ENCODE data around the gene MAGEB17. TPM values are rescaled to one million over a fixed set of nuclear protein-coding genes. Genes with fewer than 3 reads are reported as not detected.
"Not testable (repeated sequence)": the region's sequence is repeated elsewhere in the genome, so short reads cannot be mapped to it uniquely, and the experiment has no call there.

MAGEB17 gene
- polyA plus RNA-seq, 2 donors, result 0.08 TPM; not detected in 1

DNA sequence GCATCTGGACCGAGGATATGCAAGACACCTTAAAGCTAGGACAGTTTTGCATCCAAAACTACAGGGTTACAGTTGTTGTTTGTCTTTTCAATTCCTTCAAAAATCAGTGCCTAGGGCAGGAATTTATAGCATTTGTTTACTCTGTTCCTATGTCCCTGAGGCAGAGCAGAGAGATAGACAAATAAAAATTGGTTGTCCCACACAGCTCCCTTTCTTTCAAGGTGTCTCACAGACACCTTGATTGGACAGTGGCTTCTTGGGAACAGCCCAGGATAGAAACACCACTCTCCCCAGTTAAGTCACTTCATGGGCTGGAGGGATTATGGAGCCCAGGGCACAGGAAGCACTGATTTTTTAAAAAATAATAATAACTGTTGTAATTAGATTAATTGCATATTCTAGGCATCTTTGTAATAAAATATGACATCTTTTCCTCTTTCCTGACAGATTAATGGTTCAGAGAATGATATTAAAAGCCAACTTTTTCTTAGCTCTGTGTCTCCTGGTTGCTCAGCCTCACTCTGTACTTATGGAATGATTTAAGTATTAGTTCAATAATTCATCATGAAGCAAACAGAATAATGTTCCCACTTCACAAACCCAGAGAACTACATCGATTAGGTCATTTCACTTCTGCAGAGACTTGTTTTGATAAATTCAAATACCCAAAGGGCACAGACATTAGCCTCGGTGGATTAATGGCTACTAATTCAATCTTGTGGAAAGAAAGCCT lies 8.2 kb downstream of the MAGEB17 start:
- 36 to 46% methylated on average over 3 of the region's 3 CpGs for WGBS, 2 donors

DNA sequence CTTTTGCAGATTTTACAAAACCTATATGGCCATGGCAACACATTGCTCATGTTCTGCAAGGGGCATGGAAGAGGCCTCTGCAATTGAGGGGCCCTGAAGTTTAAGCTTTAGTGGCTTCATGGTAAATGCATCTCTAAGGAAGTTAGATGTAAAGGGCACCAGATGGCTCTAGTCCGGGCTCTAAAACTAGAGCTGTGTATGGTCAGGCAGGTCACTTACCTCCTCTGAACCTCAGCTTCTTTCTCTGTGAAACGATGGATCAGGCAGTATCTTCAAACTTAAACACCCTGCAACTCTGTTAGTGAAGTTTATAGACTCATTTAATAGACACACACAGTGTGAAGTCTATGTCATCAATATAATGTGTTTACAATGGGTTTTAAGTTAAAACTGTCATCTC lies 10.0 kb downstream of the MAGEB17 start:
- Histone ChIP-seq H3K27ac (ENCODE audit: low read depth in 2 of 2, low read length in 1 of 2) (no peak overlapping the region), H3K4me3 (ENCODE audit: low read depth in 1 of 2, low read length in 2 of 2) (no peak overlapping the region), H3K4me1 (ENCODE audit: control insufficient read depth in 2 of 2, insufficient read depth in 2 of 2, low read length in 1 of 2) (no peaks in the 10 kb centered on the region), H3K9me3 (ENCODE audit: control insufficient read depth in 2 of 2, insufficient read depth in 1 of 2, low read depth in 1 of 2, low read length in 1 of 2) (no peaks in the 10 kb centered on the region), H3K27me3 (ENCODE audit: control insufficient read depth in 1 of 2, insufficient read depth in 2 of 2, low read length in 2 of 2) (no peaks in the 10 kb centered on the region), H3K36me3 (ENCODE audit: control insufficient read depth in 2 of 2, insufficient read depth in 2 of 2, low read length in 1 of 2) (no peaks in the 10 kb centered on the region)
- WGBS, 2 donors, result 40 to 50% methylated on average over 2 of the region's 2 CpGs

More for the DNA sequence above, 8.2 kb downstream of the MAGEB17 start:
- Histone ChIP-seq H3K9me3 (ENCODE audit: control insufficient read depth in 2 of 2, insufficient read depth in 1 of 2, low read depth in 1 of 2, low read length in 1 of 2) (no peaks in the 10 kb centered on the region), H3K27me3 (ENCODE audit: control insufficient read depth in 1 of 2, insufficient read depth in 2 of 2, low read length in 2 of 2) (no peaks in the 10 kb centered on the region), H3K4me3 (ENCODE audit: low read depth in 1 of 2, low read length in 2 of 2) (no peak overlapping the region), H3K36me3 (ENCODE audit: control insufficient read depth in 2 of 2, insufficient read depth in 2 of 2, low read length in 1 of 2) (no peaks in the 10 kb centered on the region), H3K4me1 (ENCODE audit: control insufficient read depth in 2 of 2, insufficient read depth in 2 of 2, low read length in 1 of 2) (no peaks in the 10 kb centered on the region), H3K27ac (ENCODE audit: low read depth in 2 of 2, low read length in 1 of 2) (no peak overlapping the region)

DNA sequence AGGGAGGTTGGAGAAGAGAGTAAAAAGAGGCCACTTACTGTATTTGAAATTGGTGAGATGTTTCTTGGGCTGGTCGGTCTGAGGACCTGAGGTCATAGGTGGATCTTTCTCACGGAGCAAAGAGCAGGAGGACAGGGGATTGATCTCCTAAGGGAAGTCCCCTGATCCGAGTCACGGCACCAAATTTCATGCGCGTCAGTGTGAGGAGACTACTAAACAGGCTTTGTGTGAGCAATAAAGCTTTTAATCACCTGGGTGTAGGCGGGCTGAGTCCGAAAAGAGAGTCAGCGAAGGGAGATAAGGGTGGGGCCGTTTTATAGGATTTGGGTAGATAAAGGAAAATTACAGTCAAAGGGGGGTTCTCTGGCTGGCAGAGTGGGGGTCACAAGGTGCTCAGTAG lies 16.6 kb downstream of the MAGEB17 start:
- not testable (repeated sequence) for H3K27ac ChIP-seq (ENCODE audit: low read depth in 2 of 2, low read length in 1 of 2); H3K9me3 ChIP-seq (ENCODE audit: control insufficient read depth in 2 of 2, insufficient read depth in 1 of 2, low read depth in 1 of 2, low read length in 1 of 2); H3K4me1 ChIP-seq (ENCODE audit: control insufficient read depth in 2 of 2, insufficient read depth in 2 of 2, low read length in 1 of 2); H3K4me3 ChIP-seq (ENCODE audit: low read depth in 1 of 2, low read length in 2 of 2); H3K27me3 ChIP-seq (ENCODE audit: control insufficient read depth in 1 of 2, insufficient read depth in 2 of 2, low read length in 2 of 2); H3K36me3 ChIP-seq (ENCODE audit: control insufficient read depth in 2 of 2, insufficient read depth in 2 of 2, low read length in 1 of 2)
- WGBS, 2 donors, result 72 to 81% methylated on average over 9 to 10 of the region's 10 CpGs

DNA sequence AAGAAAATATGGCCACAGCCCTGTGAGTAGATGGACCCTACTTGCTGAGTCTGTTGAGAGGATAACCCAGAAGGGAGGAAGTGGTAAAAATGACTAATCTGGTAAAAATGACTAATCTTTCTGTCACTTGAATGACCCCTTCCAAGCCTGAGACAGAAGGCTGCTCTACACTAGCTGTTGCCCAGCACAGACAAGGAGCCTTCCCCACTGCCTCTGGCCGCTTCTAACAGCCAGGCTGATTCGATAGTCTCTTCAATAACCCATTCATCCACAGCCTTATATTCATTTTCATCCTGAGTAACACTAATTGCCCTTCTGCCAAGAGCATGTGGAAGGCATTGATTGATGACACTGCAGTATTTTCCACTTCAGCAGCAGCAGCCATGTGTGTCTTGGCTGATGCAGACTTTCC lies 18.4 kb downstream of the MAGEB17 start:
- H3K4me3 ChIP-seq (ENCODE audit: low read depth in 1 of 2, low read length in 2 of 2), result no peak overlapping the region
- no peak overlapping the region for H3K27ac ChIP-seq (ENCODE audit: low read depth in 2 of 2, low read length in 1 of 2)
- no peaks in the 10 kb centered on the region for H3K36me3 ChIP-seq (ENCODE audit: control insufficient read depth in 2 of 2, insufficient read depth in 2 of 2, low read length in 1 of 2)
- H3K4me1 ChIP-seq (ENCODE audit: control insufficient read depth in 2 of 2, insufficient read depth in 2 of 2, low read length in 1 of 2), result no peaks in the 10 kb centered on the region
- WGBS, 2 donors, result 35 to 49% methylated on average over 2 of the region's 2 CpGs
- no peaks in the 10 kb centered on the region for H3K9me3 ChIP-seq (ENCODE audit: control insufficient read depth in 2 of 2, insufficient read depth in 1 of 2, low read depth in 1 of 2, low read length in 1 of 2)
- no peaks in the 10 kb centered on the region for H3K27me3 ChIP-seq (ENCODE audit: control insufficient read depth in 1 of 2, insufficient read depth in 2 of 2, low read length in 2 of 2)

GRCh38 chrX:16186380-16187007 lies 19.2 kb downstream of the MAGEB17 start:
- no peaks in the 10 kb centered on the region for H3K27me3 ChIP-seq (ENCODE audit: control insufficient read depth in 1 of 2, insufficient read depth in 2 of 2, low read length in 2 of 2)
- no peak overlapping the region for H3K4me3 ChIP-seq (ENCODE audit: low read depth in 1 of 2, low read length in 2 of 2)
- no peaks in the 10 kb centered on the region for H3K36me3 ChIP-seq (ENCODE audit: control insufficient read depth in 2 of 2, insufficient read depth in 2 of 2, low read length in 1 of 2)
- no peaks in the 10 kb centered on the region for H3K4me1 ChIP-seq (ENCODE audit: control insufficient read depth in 2 of 2, insufficient read depth in 2 of 2, low read length in 1 of 2)
- 43 to 61% methylated on average over 3 of the region's 3 CpGs for WGBS, 2 donors
- H3K9me3 ChIP-seq (ENCODE audit: control insufficient read depth in 2 of 2, insufficient read depth in 1 of 2, low read depth in 1 of 2, low read length in 1 of 2), result no peaks in the 10 kb centered on the region
- no peak overlapping the region for H3K27ac ChIP-seq (ENCODE audit: low read depth in 2 of 2, low read length in 1 of 2)

- Histone ChIP-seq H3K9me3 (ENCODE audit: control insufficient read depth in 2 of 2, insufficient read depth in 1 of 2, low read depth in 1 of 2, low read length in 1 of 2) (no peaks in the 10 kb centered on the region), H3K36me3 (ENCODE audit: control insufficient read depth in 2 of 2, insufficient read depth in 2 of 2, low read length in 1 of 2) (no peaks in the 10 kb centered on the region), H3K27me3 (ENCODE audit: control insufficient read depth in 1 of 2, insufficient read depth in 2 of 2, low read length in 2 of 2) (no peaks in the 10 kb centered on the region), H3K27ac (ENCODE audit: low read depth in 2 of 2, low read length in 1 of 2) (no peak overlapping the region), H3K4me1 (ENCODE audit: control insufficient read depth in 2 of 2, insufficient read depth in 2 of 2, low read length in 1 of 2) (no peaks in the 10 kb centered on the region), H3K4me3 (ENCODE audit: low read depth in 1 of 2, low read length in 2 of 2) (no peak overlapping the region)
- WGBS, 2 donors, result 43 to 55% methylated on average over 4 of the region's 4 CpGs
Observed at GRCh38 chrX:16187024-16187760, 19.9 kb downstream of the MAGEB17 start.

GRCh38 chrX:16188687-16189086 lies 21.4 kb downstream of the MAGEB17 start:
- no peaks in the 10 kb centered on the region for H3K4me1 ChIP-seq (ENCODE audit: control insufficient read depth in 2 of 2, insufficient read depth in 2 of 2, low read length in 1 of 2)
- H3K27ac ChIP-seq (ENCODE audit: low read depth in 2 of 2, low read length in 1 of 2), result no peak overlapping the region
- no peaks in the 10 kb centered on the region for H3K36me3 ChIP-seq (ENCODE audit: control insufficient read depth in 2 of 2, insufficient read depth in 2 of 2, low read length in 1 of 2)
- no peaks in the 10 kb centered on the region for H3K27me3 ChIP-seq (ENCODE audit: control insufficient read depth in 1 of 2, insufficient read depth in 2 of 2, low read length in 2 of 2)
- WGBS, 2 donors, result 0 to 46% methylated on average over 1 of the region's 1 CpG
- no peak overlapping the region for H3K4me3 ChIP-seq (ENCODE audit: low read depth in 1 of 2, low read length in 2 of 2)
- H3K9me3 ChIP-seq (ENCODE audit: control insufficient read depth in 2 of 2, insufficient read depth in 1 of 2, low read depth in 1 of 2, low read length in 1 of 2), result no peaks in the 10 kb centered on the region

DNA sequence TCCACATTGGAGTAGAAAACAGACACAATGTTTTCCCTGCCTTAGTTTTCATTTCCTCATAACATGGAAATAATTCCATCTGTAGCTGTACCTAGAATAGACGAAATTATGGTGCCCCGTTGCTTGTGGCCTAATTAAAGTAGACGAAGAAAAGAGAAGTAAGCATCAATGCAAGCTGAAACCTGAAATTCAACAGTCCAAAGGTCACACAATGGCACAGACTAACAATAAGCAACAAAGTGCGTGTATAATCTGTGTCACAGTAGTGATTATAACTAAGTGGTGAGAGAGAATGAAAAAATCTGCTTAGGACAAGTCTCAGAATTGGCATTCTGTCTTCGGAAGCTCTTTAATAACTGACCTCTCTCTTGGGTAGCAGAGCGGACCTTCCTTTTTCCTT lies 24.3 kb downstream of the MAGEB17 start:
- H3K4me3 ChIP-seq (ENCODE audit: low read depth in 1 of 2, low read length in 2 of 2), result no peak overlapping the region
- no peak overlapping the region for H3K27ac ChIP-seq (ENCODE audit: low read depth in 2 of 2, low read length in 1 of 2)
- WGBS, 2 donors, result 76% methylated on average over 6 of the region's 6 CpGs
- no peaks in the 10 kb centered on the region for H3K36me3 ChIP-seq (ENCODE audit: control insufficient read depth in 2 of 2, insufficient read depth in 2 of 2, low read length in 1 of 2)
- no peaks in the 10 kb centered on the region for H3K9me3 ChIP-seq (ENCODE audit: control insufficient read depth in 2 of 2, insufficient read depth in 1 of 2, low read depth in 1 of 2, low read length in 1 of 2)
- H3K27me3 ChIP-seq (ENCODE audit: control insufficient read depth in 1 of 2, insufficient read depth in 2 of 2, low read length in 2 of 2), result no peaks in the 10 kb centered on the region
- H3K4me1 ChIP-seq (ENCODE audit: control insufficient read depth in 2 of 2, insufficient read depth in 2 of 2, low read length in 1 of 2), result no peaks in the 10 kb centered on the region

DNA sequence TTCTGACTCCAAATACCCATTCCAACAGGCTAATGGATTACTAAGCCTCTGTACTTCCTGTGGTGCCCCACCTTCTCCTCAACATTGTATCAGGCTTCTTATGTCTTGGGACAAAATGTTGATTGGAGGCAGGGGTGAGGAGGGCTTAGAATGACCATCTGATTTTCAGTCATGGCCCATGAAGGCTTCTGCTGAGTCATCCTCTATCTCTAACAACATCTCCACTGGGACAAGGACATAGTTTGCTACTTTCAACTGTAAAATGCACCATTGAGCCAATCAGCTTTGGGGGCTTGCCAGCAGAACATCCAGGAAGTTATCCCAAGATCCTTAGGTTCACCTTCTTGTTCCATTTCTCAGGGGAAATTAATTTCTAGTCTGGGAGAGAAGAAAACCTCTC lies 29.5 kb downstream of the MAGEB17 start:
- H3K36me3 ChIP-seq (ENCODE audit: control insufficient read depth in 2 of 2, insufficient read depth in 2 of 2, low read length in 1 of 2), result no peaks in the 10 kb centered on the region
- no peak overlapping the region for H3K4me3 ChIP-seq (ENCODE audit: low read depth in 1 of 2, low read length in 2 of 2)
- no peaks in the 10 kb centered on the region for H3K27me3 ChIP-seq (ENCODE audit: control insufficient read depth in 1 of 2, insufficient read depth in 2 of 2, low read length in 2 of 2)
- no peak overlapping the region for H3K27ac ChIP-seq (ENCODE audit: low read depth in 2 of 2, low read length in 1 of 2)
- H3K4me1 ChIP-seq (ENCODE audit: control insufficient read depth in 2 of 2, insufficient read depth in 2 of 2, low read length in 1 of 2), result no peaks in the 10 kb centered on the region
- H3K9me3 ChIP-seq (ENCODE audit: control insufficient read depth in 2 of 2, insufficient read depth in 1 of 2, low read depth in 1 of 2, low read length in 1 of 2), result no peaks in the 10 kb centered on the region

Data from esophagus (tissue), 2 donors.